Body of pancreas (tissue), 4 donors: ENCODE data around the gene KLK6.

Experiments used
- POLR2A ChIP-seq, 3 donors: fragments of 450-650 bp; IDR thresholded peaks; one replicate each; pipeline ENCODE4 v1.6.1; 2016; ENCODE audit warnings: antibody characterized with exemption in 3 of 3, mild to moderate bottlenecking in 2 of 3
- TF ChIP-seq, protein P1 (sequence below), 7 experiments: fragments of 450-650 bp in 4 of 7; fragments of 200-600 bp in 3 of 7; sonication (generic) in 3 of 7; IDR thresholded peaks; one replicate each; pipeline ENCODE4 v1.5.1; 2016 to 2019; ENCODE audit warnings: antibody characterized with exemption in 7 of 7

DNA sequence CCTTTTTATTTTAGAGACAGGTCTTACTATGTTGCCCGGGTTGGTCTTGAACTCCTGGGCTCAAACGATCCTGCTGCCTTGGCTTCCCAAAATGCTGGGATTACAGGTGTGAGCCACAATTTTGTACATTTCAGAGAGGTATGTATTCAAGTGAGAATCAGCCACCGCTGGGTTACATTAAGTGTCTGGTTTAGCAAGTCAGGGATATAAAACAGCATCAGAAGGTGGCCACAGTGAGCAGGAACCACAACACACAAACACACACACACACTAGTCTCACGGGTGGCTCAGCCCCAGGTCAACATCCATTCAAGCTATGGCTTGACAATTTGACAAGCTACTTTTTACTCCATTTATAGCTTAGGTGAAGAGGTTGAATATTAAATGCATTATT is 36.7 kb downstream of the KLK6 start:
- TF ChIP-seq, protein P1, sequence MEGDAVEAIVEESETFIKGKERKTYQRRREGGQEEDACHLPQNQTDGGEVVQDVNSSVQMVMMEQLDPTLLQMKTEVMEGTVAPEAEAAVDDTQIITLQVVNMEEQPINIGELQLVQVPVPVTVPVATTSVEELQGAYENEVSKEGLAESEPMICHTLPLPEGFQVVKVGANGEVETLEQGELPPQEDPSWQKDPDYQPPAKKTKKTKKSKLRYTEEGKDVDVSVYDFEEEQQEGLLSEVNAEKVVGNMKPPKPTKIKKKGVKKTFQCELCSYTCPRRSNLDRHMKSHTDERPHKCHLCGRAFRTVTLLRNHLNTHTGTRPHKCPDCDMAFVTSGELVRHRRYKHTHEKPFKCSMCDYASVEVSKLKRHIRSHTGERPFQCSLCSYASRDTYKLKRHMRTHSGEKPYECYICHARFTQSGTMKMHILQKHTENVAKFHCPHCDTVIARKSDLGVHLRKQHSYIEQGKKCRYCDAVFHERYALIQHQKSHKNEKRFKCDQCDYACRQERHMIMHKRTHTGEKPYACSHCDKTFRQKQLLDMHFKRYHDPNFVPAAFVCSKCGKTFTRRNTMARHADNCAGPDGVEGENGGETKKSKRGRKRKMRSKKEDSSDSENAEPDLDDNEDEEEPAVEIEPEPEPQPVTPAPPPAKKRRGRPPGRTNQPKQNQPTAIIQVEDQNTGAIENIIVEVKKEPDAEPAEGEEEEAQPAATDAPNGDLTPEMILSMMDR (IDR thresholded peaks at IDR 0.05), result no peak
- no peak for TF ChIP-seq POLR2A (IDR thresholded peaks at IDR 0.05)
